Measurements from ENCODE around the gene CCDC122.
A peak's percentile ranks its signal among the peaks of the same experiment; 100 is the strongest.

CCDC122 gene

DNA sequence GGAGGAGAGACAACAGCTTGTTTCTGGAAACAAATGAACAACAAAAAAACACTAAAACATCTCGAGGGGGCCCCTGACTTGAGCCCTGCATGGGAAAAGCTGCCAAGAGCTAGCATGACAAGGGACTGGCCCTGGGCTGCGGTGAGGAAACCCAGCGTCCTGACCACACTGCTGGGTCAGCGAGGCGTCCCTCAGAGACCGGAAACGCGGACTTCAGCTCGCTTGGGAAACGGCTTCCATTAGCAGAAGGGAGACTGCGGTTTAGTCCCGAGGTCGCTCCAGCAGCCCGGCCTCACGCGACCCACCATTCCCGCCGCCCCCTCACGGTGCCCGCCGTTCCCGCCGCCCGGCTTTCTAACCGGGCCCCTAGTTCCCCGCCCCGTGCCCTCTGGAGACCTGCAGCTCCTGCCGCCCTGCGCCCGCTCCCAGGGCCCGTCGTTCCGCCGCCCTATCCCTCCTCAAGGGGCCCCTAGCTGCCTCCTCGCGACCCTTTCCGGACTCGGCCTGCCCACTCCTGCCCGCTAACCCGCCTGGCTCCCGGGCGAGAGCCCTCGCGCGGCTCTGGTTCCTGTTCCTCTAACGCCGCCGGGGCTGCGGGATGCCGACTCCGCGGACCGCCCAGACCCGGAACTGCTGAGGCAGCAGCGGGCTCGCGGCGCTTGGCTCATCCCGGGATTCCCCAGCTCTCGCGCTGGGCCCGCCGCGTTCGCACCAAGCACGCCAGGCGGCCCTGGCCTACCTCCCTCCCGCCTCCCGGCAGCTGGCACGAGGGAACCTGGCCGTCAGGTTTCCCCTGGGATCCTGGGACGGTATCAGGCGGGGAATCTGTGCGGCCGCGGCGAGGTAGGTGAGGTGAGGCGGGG, at the start of gene CCDC122:
CCDC122 (minus strand) TSS at position 849 of the 863 bp plus-strand sequence. CDS start 10,364 bp downstream, outside the sequence.
- FAIRE-seq, result no peak

DNA sequence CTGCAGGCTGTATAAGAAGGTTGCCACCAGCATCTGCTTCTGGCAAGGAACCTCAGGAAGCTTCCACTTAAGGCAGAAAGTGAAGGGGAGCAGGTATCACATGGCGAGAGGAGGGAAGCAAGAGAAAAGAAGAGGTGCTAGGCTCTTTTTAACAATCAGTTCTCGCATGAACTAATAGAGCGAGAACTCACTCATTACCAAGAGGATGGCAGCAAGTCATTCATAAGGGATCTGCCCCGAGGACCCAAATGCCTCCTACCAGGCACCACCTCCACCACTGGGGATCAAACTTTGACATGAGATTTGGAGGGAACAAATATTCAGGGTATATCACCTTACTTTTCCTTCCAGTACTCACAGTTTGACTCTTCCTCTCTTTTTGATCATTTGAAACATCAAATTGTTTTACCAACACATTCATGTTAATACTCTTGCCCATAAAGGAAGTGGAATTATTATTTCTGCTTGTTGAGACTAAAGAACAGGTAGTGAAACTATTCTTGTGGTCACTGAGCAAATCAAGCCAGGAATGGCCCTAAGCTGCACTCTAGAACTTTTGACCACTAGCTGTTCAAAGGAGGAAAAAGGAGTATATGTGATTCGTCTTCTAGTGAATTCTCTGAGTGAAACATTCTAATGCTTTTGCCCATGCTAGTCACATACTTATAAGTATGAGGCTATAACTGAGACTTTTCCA, 45.2 kb upstream of the CCDC122 start:
- FAIRE-seq, result no peak

- no peak for FAIRE-seq
These were observed 41.6 kb upstream of the CCDC122 start for GRCh38 chr13:43920965-43921674.

GRCh38 chr13:43918636-43919035, 39.1 kb upstream of the CCDC122 start:
- no peak for FAIRE-seq

GRCh38 chr13:43916828-43917227, 37.3 kb upstream of the CCDC122 start:
- FAIRE-seq, result no peak

DNA sequence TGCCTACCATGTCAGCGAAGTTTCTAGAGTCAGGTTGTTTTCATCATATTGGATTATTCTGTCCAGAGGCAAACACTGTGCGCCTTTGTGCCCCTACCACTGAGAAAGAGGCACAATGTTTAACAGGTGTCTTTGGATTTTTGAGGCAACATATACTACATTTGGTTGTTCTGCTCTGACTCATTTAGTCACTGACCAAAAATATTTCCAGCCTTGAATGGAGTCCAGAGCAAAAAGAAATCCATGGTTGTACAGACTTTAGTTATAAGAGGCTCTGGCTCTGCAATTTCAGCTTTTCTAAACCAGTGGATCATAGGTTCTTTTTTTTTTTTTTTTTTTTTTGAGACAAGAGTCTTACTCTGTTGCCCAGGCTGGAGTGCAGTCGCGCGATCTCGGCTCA, 35.9 kb upstream of the CCDC122 start:
- no peak for FAIRE-seq

GRCh38 chr13:43911871-43912270, 32.3 kb upstream of the CCDC122 start:
- FAIRE-seq, result no peak

DNA sequence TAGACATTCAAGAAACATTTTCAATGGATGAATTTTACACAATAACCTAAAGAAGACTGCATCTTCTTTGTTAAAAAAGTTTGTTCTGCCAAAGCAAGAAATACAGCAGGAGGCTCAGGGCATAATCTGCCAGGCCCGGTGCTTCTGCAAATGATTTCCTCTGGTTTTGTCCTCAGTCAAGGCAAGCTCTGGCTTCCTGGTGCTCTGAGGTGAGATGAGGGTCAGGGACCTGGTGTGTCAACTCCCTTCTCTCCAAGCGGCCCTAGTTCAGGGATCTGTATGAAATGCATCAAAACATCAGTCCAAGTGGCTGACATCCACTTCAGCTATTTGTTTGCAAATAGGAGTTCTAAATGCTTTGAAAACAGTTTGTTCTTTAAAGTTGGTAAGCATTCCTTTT, 31.7 kb upstream of the CCDC122 start:
- no peak for FAIRE-seq

- no peak for FAIRE-seq
These were observed 31.3 kb upstream of the CCDC122 start for GRCh38 chr13:43910856-43911255.

DNA sequence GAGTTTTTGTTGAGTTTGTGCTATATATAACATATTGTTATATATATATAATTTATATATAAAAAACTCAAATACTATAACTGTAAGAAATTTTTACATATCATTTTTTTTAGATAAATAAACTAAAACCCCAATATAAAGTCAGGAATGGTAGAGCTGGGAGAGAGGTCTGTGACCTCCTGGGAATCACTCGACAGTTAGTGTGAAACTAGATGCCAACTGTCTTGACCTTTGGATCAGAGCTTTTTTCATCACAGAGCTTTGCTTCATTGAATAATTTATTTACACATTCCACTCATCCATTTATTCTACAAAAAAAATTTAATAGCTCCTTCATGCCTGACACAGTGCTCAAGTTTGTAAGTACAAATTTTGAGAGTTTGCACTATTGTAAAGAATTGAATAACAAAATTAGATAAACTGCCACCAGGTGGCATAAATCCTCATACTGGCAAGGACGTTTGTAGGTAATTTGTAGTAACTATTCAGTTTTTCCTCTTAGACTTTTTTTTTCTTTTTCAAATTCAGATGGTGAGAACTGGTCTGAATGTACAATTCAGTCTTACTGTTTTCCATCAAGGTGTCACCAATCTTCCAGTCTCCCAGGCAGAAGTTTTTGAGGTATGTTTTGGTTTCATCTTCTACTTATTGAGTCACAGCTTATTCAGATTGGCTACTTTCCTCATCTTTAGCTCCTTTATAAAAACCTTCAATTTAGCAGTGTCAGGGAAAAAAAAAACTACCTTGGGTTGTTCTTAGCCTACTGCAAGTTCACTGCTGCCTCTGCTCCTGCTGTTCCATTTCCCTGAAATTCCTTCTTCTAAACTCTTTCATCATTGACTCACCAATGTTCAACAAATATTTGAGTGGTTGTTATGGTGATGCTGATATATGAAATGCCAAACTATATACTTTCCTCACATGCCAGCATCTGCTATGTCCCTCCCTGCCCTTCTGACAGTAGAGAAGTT, 28.9 kb upstream of the CCDC122 start:
- peak; percentile 65 for FAIRE-seq

GRCh38 chr13:43905435-43906031, 26.0 kb upstream of the CCDC122 start:
- FAIRE-seq, result peak; percentile 91

DNA sequence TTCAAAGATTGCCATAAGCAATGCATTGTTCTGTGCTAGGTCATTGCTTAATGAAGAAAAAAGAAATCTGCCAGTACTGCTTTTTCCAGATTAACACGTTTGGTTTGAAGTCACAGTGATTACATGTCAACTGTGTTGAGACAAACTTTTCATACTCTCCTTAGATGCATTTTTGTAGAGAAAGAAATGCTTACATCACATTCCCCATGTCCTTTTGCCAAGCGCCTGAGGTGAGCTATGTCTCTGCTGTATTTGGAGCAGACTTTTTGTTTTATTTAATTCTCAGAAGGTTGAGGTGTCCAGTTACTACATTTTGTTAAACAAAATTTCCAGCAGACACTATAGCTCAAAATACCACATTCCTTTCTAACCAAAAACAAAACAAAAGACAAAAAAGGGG, 16.4 kb upstream of the CCDC122 start:
- FAIRE-seq, result no peak

DNA sequence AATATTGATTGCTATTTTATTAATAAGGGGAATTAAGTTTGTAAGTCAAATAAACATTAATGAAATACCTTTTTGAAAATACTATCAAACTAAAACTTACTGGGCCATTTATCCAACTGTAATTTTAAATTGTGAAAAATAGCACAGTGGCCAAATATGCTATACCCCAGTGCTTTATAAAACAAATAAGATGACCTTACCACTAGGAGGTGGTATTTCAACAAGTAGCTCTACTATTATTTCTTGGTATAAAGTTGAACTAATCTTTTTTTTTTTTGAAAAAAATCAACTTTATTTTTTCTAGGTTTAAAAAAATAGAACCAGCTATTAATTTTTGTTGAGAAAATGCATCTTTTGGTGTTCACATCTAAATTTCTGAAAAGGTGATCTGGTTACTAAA, 14.9 kb upstream of the CCDC122 start:
- peak; percentile 84 for FAIRE-seq

DNA sequence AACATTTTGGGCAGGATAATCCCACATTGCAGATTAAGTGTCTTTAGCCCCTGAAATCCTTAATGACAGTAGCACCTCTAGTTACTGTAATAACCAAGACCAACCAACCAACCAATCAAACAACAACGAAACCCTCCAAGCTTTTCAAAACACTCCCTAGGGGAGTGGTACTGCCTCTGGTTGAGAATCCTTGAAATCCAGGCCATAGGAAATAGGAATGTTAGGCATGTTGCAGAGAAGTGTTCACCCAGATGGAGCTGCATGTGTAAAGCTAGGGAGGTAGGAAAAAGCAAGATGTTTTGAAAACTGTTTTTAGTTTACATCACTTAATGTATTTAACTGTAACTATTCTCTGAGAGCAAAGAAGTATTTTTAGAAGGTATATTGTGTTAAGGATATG, 4.7 kb upstream of the CCDC122 start:
- no peak for FAIRE-seq

- FAIRE-seq, result no peak
These were observed 4.1 kb upstream of the CCDC122 start for GRCh38 chr13:43883631-43884030.

- no peak for FAIRE-seq
These were observed 2.0 kb upstream of the CCDC122 start for GRCh38 chr13:43881580-43881979.

DNA sequence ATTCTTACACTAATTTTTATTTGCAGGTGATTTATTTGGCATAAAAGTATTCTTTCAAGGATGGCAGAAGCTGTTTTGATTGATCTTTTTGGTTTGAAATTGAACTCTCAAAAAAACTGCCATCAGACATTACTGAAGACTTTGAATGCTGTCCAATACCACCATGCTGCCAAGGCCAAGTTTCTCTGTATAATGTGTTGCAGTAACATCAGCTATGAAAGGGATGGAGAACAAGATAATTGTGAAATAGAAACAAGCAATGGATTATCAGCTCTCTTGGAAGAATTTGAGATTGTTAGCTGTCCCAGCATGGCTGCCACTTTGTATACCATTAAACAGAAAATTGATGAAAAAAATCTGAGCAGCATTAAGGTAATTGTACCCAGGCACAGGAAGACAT, 1.4 kb upstream of the CCDC122 start:
- no peak for FAIRE-seq

GRCh38 chr13:43880214-43880855, 795 bp upstream of the CCDC122 start:
- no peak for FAIRE-seq

GRCh38 chr13:43879755-43880181, 228 bp upstream of the CCDC122 start, which contains the start of gene LACC1:
TSS of gene LACC1 (plus strand) at chr13:43879904. CDS start at chr13:43880986, 1,082 bp downstream.
- FAIRE-seq, result no peak

DNA sequence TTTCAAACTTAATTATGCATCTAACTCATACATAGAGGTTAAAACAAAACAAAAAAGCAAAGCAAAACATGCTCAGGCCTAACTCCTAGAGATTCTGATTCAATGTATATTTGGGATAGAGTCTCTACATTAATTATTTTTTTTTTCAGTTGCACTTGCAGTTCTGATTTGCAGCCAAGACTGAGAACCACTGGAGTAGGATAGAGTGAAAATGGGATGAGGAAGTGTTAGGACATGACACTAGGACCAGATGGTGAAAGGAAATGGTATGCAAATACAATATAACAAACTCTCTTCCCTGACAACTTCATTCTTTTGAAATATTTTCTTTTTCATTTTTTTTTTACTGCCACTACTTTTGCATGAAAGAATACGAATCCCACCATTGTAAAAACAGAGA, 1.8 kb downstream of the CCDC122 start:
- no peak for FAIRE-seq

DNA sequence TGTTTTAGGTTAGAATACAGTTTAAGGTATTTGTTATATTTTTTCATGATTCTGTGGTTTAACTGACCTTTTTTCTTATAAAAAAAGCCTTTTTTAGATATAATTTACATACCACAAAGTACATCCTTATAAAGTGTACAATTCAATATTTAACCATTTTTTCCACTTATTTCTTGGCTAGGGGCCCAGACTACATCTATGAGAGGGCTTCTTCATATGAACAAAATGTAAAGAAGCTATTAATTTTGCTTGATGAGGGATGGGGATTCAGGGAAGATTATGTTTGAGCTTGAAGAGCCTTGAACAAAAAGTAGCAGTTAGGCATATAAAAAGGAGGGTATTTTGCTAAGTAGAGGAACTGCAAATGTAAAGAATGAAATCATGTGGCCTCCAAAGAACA, 2.2 kb downstream of the CCDC122 start:
- no peak for FAIRE-seq

Measured in G401.6 (cell line).